Mesenchymal stem cell (in vitro differentiated cells and primary cell): Measurements from ENCODE around the gene NFATC4.

Experiments
- DNase-seq: peaks from one replicate; pipeline ENCODE4 v3.0.0-alpha.2; 2013
- H2AFZ ChIP-seq: one replicate; pipeline ENCODE4 v1.6.1; 2013; ENCODE audit warnings: low read depth, mild to moderate bottlenecking, control low read depth, inconsistent platforms, low read length, moderate library complexity
- H2AK5ac ChIP-seq: 2 replicates; pipeline ENCODE4 v1.6.1; 2013; ENCODE audit warnings: low read length, moderate library complexity, mild to moderate bottlenecking, inconsistent platforms; ENCODE audit not compliant: severe bottlenecking
- H2BK120ac ChIP-seq: one replicate; pipeline ENCODE4 v1.6.1; 2013; ENCODE audit warnings: low read depth, mild to moderate bottlenecking, inconsistent platforms, low read length, moderate library complexity
- H2BK12ac ChIP-seq, 2 experiments: one replicate each; pipeline ENCODE4 v1.6.1; 2013; ENCODE audit warnings: inconsistent platforms in 2 of 2, low read length in 2 of 2, mild to moderate bottlenecking in 2 of 2, moderate library complexity in 2 of 2, control low read depth in 1 of 2
- H2BK15ac ChIP-seq: one replicate; pipeline ENCODE4 v1.6.1; 2013; ENCODE audit warnings: mild to moderate bottlenecking, low read depth, inconsistent platforms; ENCODE audit not compliant: poor library complexity, severe bottlenecking
- H2BK5ac ChIP-seq: 2 replicates; pipeline ENCODE4 v1.6.1; 2013; ENCODE audit warnings: low read depth, mild to moderate bottlenecking, low read length, control low read depth, inconsistent platforms; ENCODE audit not compliant: poor library complexity, severe bottlenecking
- H3K14ac ChIP-seq, 2 experiments: one replicate each; pipeline ENCODE4 v1.6.1; 2013; ENCODE audit warnings: inconsistent platforms in 2 of 2, low read length in 2 of 2, control low read depth in 1 of 2, mild to moderate bottlenecking in 1 of 2, moderate library complexity in 1 of 2
- H3K18ac ChIP-seq, 2 experiments: one replicate each; pipeline ENCODE4 v1.6.1; 2013; ENCODE audit warnings: inconsistent platforms in 2 of 2, low read length in 2 of 2, control low read depth in 1 of 2, low read depth in 1 of 2, mild to moderate bottlenecking in 1 of 2
- H3K23ac ChIP-seq, 2 experiments: one replicate each; pipeline ENCODE4 v1.6.1; 2013; ENCODE audit warnings: inconsistent platforms in 2 of 2, low read length in 2 of 2, mild to moderate bottlenecking in 2 of 2, moderate library complexity in 2 of 2, control low read depth in 1 of 2
- H3K27ac ChIP-seq: 2 replicates; pipeline ENCODE4 v1.5.1; 2013; ENCODE audit warnings: mild to moderate bottlenecking, moderate library complexity, low read length, control low read depth, inconsistent platforms; ENCODE audit not compliant: poor library complexity, severe bottlenecking
- H3K27me3 ChIP-seq, 2 experiments: 2 replicates each; pipeline versions ENCODE4 v1.6.1 to v1.7.0; 2013; ENCODE audit warnings: low read length in 2 of 2, mild to moderate bottlenecking in 2 of 2, moderate library complexity in 2 of 2, control low read depth in 1 of 2, inconsistent platforms in 1 of 2; ENCODE audit not compliant: control insufficient read depth in 1 of 2, insufficient read depth in 1 of 2
- H3K36me3 ChIP-seq, 2 experiments: 2 replicates each; pipeline versions ENCODE4 v1.6.1 to v1.7.0; 2013; ENCODE audit warnings: low read length in 2 of 2, control low read depth in 1 of 2, inconsistent platforms in 1 of 2, low read depth in 1 of 2, mild to moderate bottlenecking in 1 of 2; ENCODE audit not compliant: insufficient read depth in 2 of 2, control insufficient read depth in 1 of 2
- H3K4ac ChIP-seq, 2 experiments: one replicate each; pipeline ENCODE4 v1.6.1; 2013; ENCODE audit warnings: inconsistent platforms in 2 of 2, low read length in 2 of 2, mild to moderate bottlenecking in 2 of 2, moderate library complexity in 2 of 2, control low read depth in 1 of 2, low read depth in 1 of 2
- H3K4me1 ChIP-seq: 2 replicates; pipeline ENCODE4 v1.6.1; 2013; ENCODE audit warnings: low read depth, low read length, control low read depth; ENCODE audit not compliant: control insufficient read depth, insufficient read depth
- H3K4me2 ChIP-seq: 2 replicates; pipeline ENCODE4 v1.6.1; 2013; ENCODE audit warnings: low read length, mild to moderate bottlenecking, inconsistent platforms; ENCODE audit not compliant: poor library complexity, severe bottlenecking
- H3K4me3 ChIP-seq, 2 experiments: 2 replicates each; pipeline versions ENCODE4 v1.5.1 to v1.7.0; 2013; ENCODE audit warnings: low read length in 2 of 2, mild to moderate bottlenecking in 2 of 2, control low read depth in 1 of 2, low read depth in 1 of 2; ENCODE audit not compliant: insufficient read depth in 1 of 2
- H3K79me1 ChIP-seq: replicated peaks from 2 replicates; pipeline ENCODE4 v1.6.1; 2013; ENCODE audit warnings: mild to moderate bottlenecking, control low read depth, low read length, inconsistent platforms; ENCODE audit not compliant: poor library complexity, severe bottlenecking
- H3K9ac ChIP-seq: 2 replicates; pipeline ENCODE4 v1.7.0; 2013; ENCODE audit warnings: mild to moderate bottlenecking, low read length, moderate library complexity
- H3K9me3 ChIP-seq: 2 replicates; pipeline ENCODE4 v1.7.0; 2013; ENCODE audit warnings: mild to moderate bottlenecking, low read length; ENCODE audit not compliant: control insufficient read depth
- H4K8ac ChIP-seq: one replicate; pipeline ENCODE4 v1.6.1; 2013; ENCODE audit warnings: inconsistent platforms, mild to moderate bottlenecking, low read length, moderate library complexity
- H4K91ac ChIP-seq: one replicate; pipeline ENCODE4 v1.6.1; 2013; ENCODE audit warnings: mild to moderate bottlenecking, low read length, inconsistent platforms
- WGBS: methylation state at CpG from one replicate; pipeline ENCODE4 v1.1.7; 2013; ENCODE audit warnings: mixed read lengths; 5-methylcytosine and 5-hydroxymethylcytosine counted together

Gene NFATC4

GRCh38 chr14:24343795-24344660 is 24.0 kb upstream of the NFATC4 start:
- Histone ChIP-seq H3K9ac (no peak overlapping the region), H2BK120ac (no peak overlapping the region), H3K4me2 (no peak overlapping the region), H3K14ac (no peak overlapping the region), H3K27ac (no peak overlapping the region), H2BK15ac (no peak overlapping the region), H4K91ac (no peak overlapping the region), H2BK5ac (no peak overlapping the region), H4K8ac (no peak overlapping the region), H3K4me1 (peaks cover 7% of the 10 kb centered on the region), H2AFZ (no peak overlapping the region), H3K23ac (no peak overlapping the region), H2BK12ac (no peak overlapping the region), H3K79me1 (no peaks in the 10 kb centered on the region), H3K9me3 (no peaks in the 10 kb centered on the region), H3K36me3 (peaks cover 0 to under 1% of the 10 kb centered on the region in 2 experiments), H2AK5ac (no peak overlapping the region), H3K4me3 (no peak overlapping the region), H3K27me3 (peaks cover 2 to 49% of the 10 kb centered on the region in 2 experiments), H3K18ac (no peak overlapping the region), H3K4ac (no peak overlapping the region)
- WGBS = 83% methylated on average over 6 of the region's 7 CpGs
- no peak for DNase-seq

- H3K4me1 ChIP-seq = no peaks in the 10 kb centered on the region
- H2AFZ ChIP-seq = no peak overlapping the region
- no peak overlapping the region for H2BK120ac ChIP-seq
- H3K9me3 ChIP-seq = no peaks in the 10 kb centered on the region
- no peaks in the 10 kb centered on the region for H3K79me1 ChIP-seq
- H2BK12ac ChIP-seq = no peak overlapping the region
- no peaks in the 10 kb centered on the region for H3K36me3 ChIP-seq
- 33% methylated on average over 1 of the region's 1 CpG for WGBS
- peaks cover 0 to 52% of the 10 kb centered on the region in 2 experiments for H3K27me3 ChIP-seq
- no peak overlapping the region for H4K91ac ChIP-seq
- H4K8ac ChIP-seq = no peak overlapping the region
- no peak overlapping the region for H3K23ac ChIP-seq
- no peak overlapping the region for H2BK15ac ChIP-seq
- H3K18ac ChIP-seq = no peak overlapping the region
- no peak overlapping the region for H3K27ac ChIP-seq
- H3K4ac ChIP-seq = no peak overlapping the region
- H2AK5ac ChIP-seq = no peak overlapping the region
- H3K4me3 ChIP-seq = no peak overlapping the region
- H3K4me2 ChIP-seq = no peak overlapping the region
- DNase-seq = no peak
- no peak overlapping the region for H3K14ac ChIP-seq
- H3K9ac ChIP-seq = no peak overlapping the region
- H2BK5ac ChIP-seq = no peak overlapping the region
These were observed 20.9 kb upstream of the NFATC4 start for GRCh38 chr14:24347134-24347533.

GRCh38 chr14:24348186-24348585 is 19.8 kb upstream of the NFATC4 start:
- H3K9ac ChIP-seq = no peak overlapping the region
- H3K23ac ChIP-seq = no peak overlapping the region
- no peak overlapping the region for H2BK15ac ChIP-seq
- no peak overlapping the region for H4K91ac ChIP-seq
- H3K36me3 ChIP-seq = no peaks in the 10 kb centered on the region
- no peak for DNase-seq
- H2AFZ ChIP-seq = no peak overlapping the region
- no peak overlapping the region for H2BK5ac ChIP-seq
- H3K14ac ChIP-seq = no peak overlapping the region
- H3K4me3 ChIP-seq = no peak overlapping the region
- no peak overlapping the region for H4K8ac ChIP-seq
- no peaks in the 10 kb centered on the region for H3K79me1 ChIP-seq
- H3K18ac ChIP-seq = no peak overlapping the region
- no peak overlapping the region for H3K4me2 ChIP-seq
- peaks cover 0 to 60% of the 10 kb centered on the region in 2 experiments for H3K27me3 ChIP-seq
- H2BK120ac ChIP-seq = no peak overlapping the region
- no peak overlapping the region for H3K4ac ChIP-seq
- H3K4me1 ChIP-seq = no peaks in the 10 kb centered on the region
- 100% methylated on average over 2 of the region's 2 CpGs for WGBS
- no peaks in the 10 kb centered on the region for H3K9me3 ChIP-seq
- H2BK12ac ChIP-seq = no peak overlapping the region
- no peak overlapping the region for H2AK5ac ChIP-seq
- no peak overlapping the region for H3K27ac ChIP-seq

GRCh38 chr14:24349742-24350141 is 18.2 kb upstream of the NFATC4 start:
- no peak for DNase-seq
- Histone ChIP-seq H3K18ac (no peak overlapping the region), H3K14ac (no peak overlapping the region), H2BK12ac (no peak overlapping the region), H3K27ac (no peak overlapping the region), H2AK5ac (no peak overlapping the region), H3K27me3 (peaks cover 0 to 61% of the 10 kb centered on the region in 2 experiments), H4K91ac (no peak overlapping the region), H3K4me1 (no peaks in the 10 kb centered on the region), H2BK5ac (no peak overlapping the region), H3K79me1 (no peaks in the 10 kb centered on the region), H2BK15ac (no peak overlapping the region), H3K4me2 (no peak overlapping the region), H2AFZ (no peak overlapping the region), H3K4me3 (no peak overlapping the region), H3K36me3 (no peaks in the 10 kb centered on the region), H3K4ac (no peak overlapping the region), H2BK120ac (no peak overlapping the region), H3K23ac (no peak overlapping the region), H4K8ac (no peak overlapping the region), H3K9ac (no peak overlapping the region), H3K9me3 (no peaks in the 10 kb centered on the region)
- WGBS = 63% methylated on average over 5 of the region's 5 CpGs
